NCI-H1105 (cell line): Measurements from ENCODE around the gene LYPLAL1.
A peak's percentile ranks its signal among the peaks of the same experiment; 100 is the strongest.

Source experiments
- DNase-seq: peaks from one replicate; lab custom pipeline; 2025; lab: John Stamatoyannopoulos, UW

Gene LYPLAL1

DNA sequence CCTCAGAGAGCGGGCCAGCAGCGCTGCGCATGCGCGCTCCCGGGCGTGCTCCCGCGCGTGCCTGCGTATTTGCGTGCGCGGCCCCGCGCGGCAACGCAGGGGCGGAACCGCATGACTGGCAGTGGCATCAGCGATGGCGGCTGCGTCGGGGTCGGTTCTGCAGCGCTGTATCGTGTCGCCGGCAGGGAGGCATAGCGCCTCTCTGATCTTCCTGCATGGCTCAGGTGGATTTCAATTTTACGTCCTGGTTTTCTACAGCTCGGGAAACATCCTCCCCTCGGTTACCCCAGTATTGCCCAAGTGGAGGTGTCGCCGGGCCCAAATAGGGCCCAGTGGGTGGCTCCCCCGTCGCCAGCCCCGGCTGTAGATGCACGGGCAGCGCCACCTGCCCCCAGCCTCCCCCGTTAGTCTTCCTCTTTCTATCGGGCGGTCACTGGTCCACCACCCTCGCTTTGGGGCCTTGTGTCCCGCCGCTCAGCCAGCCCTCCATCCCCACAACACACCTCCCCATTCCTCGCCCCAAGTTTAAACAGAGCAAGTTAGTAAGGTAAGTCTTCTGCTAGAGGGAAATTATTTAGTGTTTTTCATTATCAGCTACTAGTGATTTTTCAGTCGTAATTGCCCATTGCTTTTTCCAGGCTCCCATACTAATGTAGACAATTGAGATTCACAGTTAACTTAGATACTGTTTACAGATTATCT, at the start of gene LYPLAL1:
Gene LYPLAL1 (plus strand): TSS at position 121 of the 702 bp plus-strand sequence. CDS start 13 bp downstream, at position 134.
- DNase-seq = peak; percentile 79

DNA sequence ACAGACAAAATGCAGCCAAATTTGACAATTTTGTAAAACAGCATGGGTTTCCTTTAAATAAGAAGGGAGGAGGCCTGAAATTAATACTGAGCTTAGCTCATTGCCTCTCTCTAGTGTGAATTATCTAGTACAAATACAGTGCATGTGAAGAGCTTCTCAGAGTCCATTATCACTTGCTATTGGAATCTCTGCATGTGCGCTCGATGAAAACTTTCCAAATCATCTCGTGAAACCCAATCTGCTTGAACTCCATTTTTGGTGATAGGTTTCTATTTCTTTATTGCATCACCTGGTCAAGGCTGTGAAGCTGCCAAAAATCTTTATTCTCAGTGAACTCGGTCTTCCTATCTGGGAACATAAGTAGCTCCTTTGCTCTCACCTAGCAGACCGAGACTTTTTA, 49.5 kb upstream of the LYPLAL1 start:
- no peak for DNase-seq

DNA sequence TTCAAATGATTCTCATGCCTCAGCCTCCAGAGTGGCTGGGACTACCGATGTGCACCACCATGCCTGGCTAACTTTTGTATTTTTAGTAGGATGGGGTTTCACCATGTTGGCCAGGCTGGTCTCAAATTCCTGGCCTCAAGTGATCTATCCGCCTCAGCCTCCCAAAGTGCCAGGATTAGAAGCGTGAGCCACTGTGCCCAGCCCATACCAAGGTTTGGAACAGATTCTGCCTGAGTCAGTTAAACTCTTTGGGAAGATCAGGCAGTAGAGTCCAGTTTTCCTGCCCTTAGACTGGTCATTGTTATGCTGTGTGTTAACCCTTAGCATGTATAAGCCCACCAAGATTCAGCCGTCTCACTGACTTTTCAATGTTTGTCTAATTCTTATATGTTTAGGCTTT, 48.3 kb upstream of the LYPLAL1 start:
- no peak for DNase-seq

DNA sequence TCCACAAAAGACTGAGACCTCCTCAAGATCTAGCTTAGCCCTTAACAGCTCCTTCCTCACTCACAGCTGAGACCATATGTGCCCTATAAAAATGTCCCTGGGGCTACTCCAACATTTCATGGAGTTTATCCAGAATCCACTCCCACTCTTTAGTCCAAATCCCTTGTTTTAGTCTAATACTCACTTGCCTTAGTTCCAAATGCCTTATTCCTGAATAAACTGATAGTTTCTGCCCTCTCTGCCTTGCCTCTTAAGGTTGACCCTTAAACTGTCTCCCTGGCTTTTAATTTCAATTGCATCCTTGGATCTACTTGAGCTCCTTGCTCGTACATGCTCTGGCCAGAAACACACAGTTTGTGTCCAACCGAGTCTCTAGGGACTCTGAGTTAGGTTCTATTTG, 47.3 kb upstream of the LYPLAL1 start:
- no peak for DNase-seq

DNA sequence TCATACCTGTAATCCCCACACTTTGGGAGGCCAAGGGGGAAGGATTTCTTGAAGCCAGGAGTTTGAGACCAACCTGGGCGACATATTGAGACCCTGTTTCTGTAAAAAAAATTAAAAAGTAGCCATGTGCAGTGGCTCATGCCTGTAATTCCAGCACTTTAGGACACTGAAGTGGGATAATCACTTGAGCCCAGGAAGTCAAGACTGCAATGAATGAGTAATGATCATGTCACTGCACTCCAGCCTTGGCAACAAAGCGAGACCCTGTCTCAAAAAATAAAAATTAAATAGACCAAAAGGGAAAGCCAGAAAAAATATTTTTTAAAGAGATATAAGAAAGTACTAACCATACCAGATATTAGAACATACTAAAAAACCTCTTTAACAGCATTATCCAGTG, 44.7 kb upstream of the LYPLAL1 start:
- DNase-seq = no peak

DNA sequence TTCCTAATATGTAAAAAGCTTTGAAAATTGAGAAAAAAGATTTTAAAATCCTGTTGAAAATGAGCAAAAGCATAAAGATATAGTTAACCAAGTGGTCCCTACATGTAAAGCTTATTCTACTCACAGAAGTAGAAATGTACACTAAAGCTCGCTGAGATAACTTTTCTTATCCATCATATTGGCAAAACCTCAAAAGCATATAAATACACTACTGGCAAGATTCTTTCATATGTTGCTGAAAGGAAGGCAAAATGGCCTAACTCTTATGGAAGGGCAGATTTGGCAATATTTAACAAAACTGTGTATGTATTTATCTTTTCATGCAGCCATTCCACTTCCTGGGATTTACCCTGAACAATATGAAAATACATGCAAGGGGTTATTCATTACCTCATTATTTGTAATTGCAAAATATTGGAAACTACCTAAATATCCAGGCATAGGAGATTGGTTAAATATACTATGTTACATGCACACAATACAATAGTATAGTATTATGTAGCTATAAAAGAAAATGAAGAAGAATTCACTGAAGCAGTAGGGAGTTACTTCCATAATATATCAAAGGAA, 43.2 kb upstream of the LYPLAL1 start:
- DNase-seq = no peak

DNA sequence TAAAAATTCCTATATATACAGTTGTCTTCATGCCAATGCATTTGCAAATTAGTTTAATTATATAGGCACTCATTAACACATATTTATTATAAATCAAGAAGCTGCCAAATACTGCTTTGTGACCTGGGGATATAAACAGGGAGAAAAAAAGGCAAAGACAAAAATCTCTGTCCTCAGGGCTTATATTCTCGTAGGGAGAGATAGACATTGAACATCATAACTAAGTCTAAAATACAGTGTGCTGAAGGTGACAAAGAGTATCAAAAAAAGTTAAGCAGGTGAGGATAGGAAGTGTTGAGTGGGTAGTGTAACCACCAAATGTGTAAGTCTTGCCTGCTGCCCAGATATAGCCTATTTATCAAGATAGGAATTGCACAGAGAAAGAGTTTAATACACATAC, 40.7 kb upstream of the LYPLAL1 start:
- DNase-seq = no peak

DNA sequence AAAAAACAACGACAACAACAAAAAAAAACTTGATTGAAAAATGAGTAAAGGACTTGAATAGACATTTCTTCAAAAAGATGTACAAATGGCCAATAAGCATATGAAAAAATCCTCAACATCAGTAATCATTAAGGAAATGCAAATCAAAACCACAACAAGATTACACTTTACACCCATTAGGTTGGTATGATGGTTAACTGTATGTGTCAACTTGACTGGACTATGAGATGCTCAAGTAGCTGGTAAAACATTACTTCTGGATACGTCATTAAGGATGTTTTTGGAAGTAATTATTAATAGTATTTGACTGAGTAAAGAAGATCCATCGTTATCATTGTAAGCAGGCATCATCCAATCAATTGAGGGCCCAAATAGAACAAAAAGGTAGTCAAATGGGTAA, 34.9 kb upstream of the LYPLAL1 start:
- no peak for DNase-seq

DNA sequence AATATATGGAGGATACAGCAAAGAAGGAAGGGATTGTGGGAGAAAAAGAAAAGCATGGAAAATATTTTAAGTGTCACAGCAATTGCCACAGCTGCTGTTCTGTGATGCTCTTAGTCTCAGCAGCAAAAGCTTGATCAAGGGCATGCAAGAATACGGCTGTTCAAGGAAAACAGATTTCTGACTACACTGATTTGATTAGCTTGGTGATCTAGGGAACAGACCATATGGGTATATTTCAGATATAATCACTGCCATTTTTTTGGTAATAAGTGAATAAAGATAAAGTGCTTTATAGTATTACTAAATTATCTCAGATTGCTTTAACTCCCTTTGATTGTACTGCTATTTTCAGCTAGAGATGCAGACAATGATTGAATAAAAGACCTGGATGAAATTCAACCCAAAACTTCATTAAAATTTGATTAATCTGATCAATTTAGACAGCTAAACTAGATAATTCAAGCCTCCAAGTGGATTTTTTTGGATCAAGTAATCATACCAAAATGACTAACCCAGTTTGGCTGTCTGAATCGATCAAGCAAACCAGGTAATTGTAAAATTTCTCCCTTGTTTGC, 33.3 kb upstream of the LYPLAL1 start:
- DNase-seq = no peak

DNA sequence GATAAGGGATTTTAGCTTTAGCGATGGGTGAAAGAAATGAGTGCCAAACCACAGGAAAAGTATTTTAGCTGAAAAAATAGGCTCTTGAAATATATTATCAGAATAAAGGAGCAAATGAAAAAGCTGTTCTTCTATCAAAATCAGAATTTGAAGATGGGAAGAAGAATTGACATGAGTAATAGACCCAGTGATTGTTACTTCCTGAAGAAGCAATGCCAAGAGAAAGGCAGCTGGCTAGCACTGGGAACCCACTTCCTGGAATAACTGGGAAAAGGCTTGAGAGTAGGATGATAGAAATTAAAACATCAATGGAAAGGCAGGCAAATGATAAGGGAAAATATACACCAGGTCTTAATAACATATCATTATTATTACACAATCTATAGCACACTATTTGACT, 29.9 kb upstream of the LYPLAL1 start:
- no peak for DNase-seq

DNA sequence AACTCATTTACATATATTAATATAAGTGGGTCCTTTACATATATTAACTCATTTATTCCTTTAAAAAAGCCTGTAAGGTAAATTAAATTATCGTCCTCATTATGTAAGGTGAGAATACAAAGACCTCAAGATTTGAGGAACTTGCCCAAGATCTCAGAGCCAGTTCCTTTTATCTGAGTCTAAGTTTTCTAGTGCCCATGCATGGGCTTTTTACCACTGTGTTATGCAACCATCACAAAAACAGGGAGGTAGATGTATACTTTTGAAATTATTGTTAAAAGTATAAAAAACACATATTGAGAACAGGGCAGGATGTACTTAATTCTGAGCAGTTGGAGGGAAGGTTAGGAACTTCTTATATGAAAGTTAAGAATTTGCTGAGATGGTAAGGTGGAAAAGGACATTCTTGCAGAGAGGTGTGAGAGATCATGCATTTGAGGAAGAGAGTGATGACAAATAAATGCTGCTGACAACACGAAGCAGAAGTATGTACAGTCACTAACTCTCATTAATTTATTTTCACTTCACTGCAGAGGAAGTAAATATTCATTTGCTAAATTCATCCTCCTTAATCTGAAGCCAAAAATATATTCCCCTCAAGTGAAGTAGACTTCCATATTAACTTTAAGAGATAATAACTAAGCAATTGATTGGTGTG, 28.9 kb upstream of the LYPLAL1 start:
- no peak for DNase-seq

DNA sequence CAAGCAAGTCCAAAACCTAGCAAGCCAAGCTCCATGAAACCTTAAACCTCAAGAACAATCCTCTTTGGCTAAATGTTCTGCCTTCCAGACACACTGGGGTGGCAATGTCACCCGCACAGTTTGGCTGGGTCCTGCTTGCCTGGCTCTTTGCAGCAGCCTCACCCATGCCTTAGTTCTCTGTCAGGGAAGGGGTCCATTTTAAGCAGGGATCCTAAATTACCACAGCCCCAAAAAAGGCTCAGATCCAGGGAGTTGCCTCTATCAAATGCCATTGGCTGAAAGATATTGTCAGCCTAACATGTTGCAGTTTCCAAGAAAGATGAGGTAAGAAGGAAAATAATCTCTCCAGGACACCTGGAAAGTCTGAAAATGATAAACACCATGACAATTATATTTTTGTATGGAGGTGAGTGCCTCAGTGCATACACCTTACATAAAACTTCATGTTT, 26.1 kb upstream of the LYPLAL1 start:
- DNase-seq = no peak

DNA sequence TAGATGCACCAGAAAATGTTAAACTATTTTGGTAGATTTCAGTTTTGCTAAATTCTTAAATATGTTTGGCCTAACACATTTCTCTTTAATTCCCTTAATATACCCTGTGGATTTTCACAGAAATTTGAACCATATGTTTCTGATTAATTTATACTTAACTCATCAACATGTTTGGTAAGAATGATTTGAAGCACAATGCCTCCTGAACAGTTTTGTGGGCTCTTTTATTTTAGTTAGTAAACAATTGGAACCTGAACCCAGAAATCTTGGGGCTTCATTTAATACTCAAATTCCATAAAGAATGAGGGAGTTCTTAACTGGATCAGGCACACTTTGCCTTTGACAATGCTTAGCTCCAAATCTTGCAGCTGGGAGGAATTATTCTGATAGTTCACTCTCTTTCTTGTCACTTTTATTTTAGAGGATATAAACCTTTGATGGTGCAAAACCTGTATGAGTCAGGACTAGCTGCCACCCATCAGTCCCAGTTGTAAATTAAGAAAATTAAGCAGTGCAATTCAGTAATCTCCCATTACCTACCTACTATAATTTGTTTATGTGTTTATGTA, 24.6 kb upstream of the LYPLAL1 start:
- no peak for DNase-seq

DNA sequence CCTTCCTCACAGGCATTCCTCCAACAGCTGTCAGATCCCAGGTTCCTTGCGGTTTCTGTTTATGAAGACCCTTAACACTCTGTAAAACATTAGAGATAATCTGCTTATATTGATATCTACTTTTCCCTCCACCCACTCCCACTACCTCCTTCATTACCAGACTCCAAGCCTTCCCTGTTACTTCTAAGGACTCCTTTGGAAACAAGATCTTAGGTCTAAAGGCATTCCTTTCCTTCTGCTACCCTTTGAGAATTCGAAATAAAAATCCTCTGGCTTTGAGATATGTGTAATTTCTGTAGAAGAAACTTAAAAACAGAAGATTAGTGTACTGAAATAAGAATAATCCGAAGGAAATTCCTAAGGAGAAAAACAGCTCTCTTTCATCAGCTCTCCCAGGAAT, 23.7 kb upstream of the LYPLAL1 start:
- DNase-seq = no peak

DNA sequence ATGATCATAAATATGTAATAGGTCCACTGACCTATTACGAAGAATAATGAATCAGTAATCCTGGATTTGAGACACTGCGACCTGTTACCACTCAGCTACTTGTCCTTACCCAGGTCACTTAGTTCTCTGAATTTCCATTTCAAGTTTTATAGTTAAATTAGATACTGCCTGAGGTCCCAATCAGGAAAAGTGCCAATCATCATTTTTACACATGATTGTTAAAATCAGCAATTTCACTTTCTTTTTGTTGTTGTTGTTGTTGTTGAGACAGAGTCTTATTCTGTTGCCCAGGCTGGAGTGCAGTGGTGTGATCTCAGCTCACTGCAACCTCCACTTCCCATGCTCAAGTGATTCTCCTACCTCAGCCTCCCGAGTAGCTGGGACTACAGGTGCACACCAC, 22.8 kb upstream of the LYPLAL1 start:
- DNase-seq = no peak

DNA sequence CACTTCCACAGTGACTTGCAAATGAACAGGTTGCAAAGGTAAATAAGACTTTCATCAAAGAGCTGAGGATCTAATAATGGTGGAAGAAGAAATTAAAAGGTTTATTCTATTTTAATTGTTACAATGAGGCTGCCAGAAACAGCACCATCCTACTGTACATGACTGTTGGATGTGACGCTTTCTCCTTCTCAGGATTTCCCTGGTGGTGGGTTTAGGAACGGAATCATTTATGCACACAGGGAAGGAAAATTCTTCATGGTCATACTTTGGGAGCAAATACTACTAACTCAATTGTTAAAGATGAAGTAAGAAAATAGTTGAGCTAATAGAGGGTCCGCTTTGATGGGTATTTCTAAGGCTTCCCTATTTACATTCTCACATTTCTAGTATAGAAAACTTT, 22.2 kb upstream of the LYPLAL1 start:
- no peak for DNase-seq

DNA sequence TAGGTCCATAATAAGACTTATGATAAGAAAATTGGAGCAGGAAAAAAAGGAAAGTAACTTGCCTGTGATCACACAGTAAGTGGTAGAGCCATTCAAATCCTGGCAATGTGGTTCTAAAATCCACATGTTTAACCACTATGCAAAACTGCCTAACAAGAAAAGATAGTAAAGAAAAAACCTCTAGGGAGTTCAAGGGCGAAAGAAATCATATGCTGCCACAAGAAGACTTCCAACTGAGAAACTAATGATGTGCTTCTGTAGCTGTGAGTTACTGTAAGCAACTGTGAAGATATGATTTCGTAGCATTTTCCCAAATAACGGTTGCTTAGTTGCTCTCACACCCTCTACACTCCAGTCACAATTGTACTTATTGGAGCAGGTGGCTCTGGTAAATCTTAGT, 20.9 kb upstream of the LYPLAL1 start:
- DNase-seq = no peak

DNA sequence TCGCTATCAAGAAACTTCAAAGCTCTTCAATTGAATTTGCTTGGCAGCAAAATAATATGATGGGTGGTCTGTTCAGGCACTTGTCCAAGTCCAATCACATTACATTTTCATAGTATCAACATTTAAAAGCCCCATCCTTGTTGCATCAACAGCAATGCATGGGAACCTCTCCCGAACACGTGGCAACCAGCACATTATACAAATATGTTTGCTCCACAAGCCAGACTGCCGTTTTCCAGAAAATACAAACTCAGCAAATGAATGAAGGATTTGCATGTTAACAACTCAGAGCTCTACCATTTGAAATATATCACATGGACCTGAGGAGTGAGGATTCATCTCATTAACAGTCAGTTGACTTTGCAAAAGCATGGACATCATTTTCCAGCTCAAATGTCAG, 20.0 kb upstream of the LYPLAL1 start:
- no peak for DNase-seq

DNA sequence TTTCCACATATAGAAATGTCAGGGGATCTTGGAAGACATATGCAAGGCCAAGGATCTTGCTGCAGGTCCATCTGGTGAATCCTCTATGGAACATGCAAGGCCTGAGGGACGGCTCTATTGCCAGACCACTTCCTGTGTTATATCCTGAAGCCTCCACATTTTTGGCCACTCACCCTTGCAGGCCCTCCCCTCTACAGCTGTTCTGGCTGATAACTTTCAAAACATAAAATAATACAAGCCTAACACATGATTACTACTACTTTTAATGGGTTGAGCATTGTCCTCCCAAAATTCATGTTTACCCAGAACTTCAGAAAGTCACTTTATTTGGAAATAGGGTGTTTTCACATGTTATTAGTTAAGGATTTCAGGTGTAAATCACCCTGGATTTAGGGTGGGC, 18.5 kb upstream of the LYPLAL1 start:
- DNase-seq = no peak

DNA sequence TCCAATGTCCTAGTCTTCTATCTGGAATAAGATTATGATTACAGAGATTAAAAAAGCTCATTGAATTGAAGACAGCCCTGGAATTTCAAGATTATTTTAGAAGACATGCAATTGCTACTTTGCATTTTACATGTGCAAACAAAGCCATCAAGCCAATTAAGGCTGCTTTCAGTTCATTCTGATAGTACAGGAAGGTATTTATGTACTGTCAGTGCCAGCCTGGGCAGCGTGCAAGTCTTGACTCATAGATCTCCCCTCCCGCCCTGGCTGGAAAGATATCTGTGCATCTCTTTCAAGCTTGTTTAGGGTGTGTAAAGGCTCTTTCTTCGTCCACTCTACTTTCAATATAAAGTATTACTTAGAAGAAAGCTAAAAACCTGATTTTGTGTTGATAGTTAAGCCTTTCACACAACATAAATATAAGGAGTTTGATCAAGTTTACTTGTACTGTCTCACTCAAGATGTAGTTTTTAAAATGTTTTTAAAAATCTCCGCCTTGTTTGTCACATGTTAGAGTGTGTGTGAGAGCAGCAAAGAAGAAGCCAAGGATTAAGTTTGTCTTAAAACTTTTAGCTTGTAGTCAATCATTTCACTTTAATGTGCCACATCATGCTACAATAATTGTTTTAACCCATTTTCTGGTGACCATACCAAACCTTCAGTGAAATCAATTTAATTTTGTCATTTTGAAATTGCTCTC, 13.6 kb upstream of the LYPLAL1 start:
- DNase-seq = no peak

DNA sequence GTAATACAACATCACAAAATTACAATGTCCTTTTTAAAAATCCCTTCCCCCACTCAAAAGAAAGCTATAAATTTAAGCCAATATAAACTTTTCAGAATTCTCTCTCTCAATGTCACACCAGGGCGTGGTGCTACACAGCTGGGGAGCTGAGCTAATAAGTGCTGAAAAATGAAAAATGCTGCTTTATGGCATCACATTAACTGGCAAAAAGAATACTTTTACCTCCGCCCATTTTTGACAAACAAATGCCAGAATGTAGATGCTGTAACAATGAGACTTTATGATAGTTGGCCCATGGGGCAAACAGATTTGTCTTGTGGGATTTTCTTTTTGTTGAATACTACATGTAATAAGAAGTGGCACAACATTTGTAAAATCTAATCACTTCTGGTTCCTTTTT, 12.7 kb upstream of the LYPLAL1 start:
- DNase-seq = no peak

DNA sequence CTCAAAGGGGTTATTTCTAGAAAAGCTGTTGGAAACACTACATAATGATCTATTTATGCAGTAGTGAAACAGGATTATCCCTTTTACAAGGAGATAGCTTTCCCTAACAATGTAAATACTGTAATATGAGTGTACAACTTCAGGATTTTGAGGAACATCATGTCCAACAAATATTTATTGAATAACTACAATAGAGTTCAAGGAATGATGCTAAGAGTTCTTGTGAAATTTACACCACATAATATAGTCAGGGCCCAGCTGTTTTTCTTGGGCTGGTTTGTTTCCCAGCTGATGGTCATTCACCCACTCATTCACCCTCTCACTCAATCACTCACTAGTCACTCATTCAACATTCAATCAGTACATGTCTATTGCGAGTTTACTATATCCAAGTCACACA, 12.3 kb upstream of the LYPLAL1 start:
- no peak for DNase-seq
